Measurements from ENCODE around the gene HIVEP3. TPM values are rescaled to one million over a fixed set of nuclear protein-coding genes. Genes with fewer than 3 reads are reported as not detected.

Gene HIVEP3
- total and polyA plus RNA-seq, 2 donors (not counting 1 experiment from before 2014, with no cell fraction given): 2.0 to 5.1 TPM

- H3K4me2 ChIP-seq (replicated peaks; ENCODE audit: low read depth, low read length, poor library complexity, severe bottlenecking): no peak overlapping the region
- POLR2A ChIA-PET: no interaction called here
- H2AFZ ChIP-seq (ENCODE audit: insufficient read depth, low read depth, low read length, poor library complexity, severe bottlenecking): no peak overlapping the region
- no peak overlapping the region for H3K9ac ChIP-seq (ENCODE audit: low read length)
- peaks cover 0 to 13% (median 4%) of the 10 kb centered on the region in 3 donors for H3K9me3 ChIP-seq (ENCODE audit: control extremely low read depth in 1 of 3, control insufficient read depth in 2 of 3, insufficient read depth in 1 of 3, low read length in 2 of 3)
- ATAC-seq (ENCODE audit: low read depth): no peak
- Mint-ChIP-seq H3K27me3 (no peaks in the 10 kb centered on the region), H3K4me3 (no peak overlapping the region), H3K27ac (peak overlapping the region; percentile 23), H3K4me1 (peaks cover 62% of the 10 kb centered on the region), H3K9me3 (ENCODE audit: insufficient read depth) (no peaks in the 10 kb centered on the region)
- CTCF ChIA-PET: no interaction called here
- 95% methylated on average over 10 of the region's 11 CpGs for WGBS (ENCODE audit: insufficient coverage)
- intact Hi-C loops (cut with micrococcal nuclease): no loop called here
- H4K20me1 ChIP-seq (ENCODE audit: control insufficient read depth, insufficient read depth, low read length, poor library complexity, severe bottlenecking): no peaks in the 10 kb centered on the region
- H3K36me3 ChIP-seq (replicated peaks in 1 of 2; ENCODE audit: control extremely low read depth in 1 of 2, control insufficient read depth in 1 of 2, extremely low read depth in 1 of 2, insufficient read depth in 2 of 2, low read length in 1 of 2): no peaks in the 10 kb centered on the region
- no peak overlapping the region for H3K4me3 ChIP-seq (ENCODE audit: control extremely low read depth in 1 of 5, extremely low read depth in 1 of 5, insufficient read depth in 1 of 5, low read depth in 2 of 5, low read length in 4 of 5)
- H3K27me3 ChIP-seq (replicated peaks in 1 of 4; ENCODE audit: control extremely low read depth in 1 of 4, control insufficient read depth in 3 of 4, insufficient read depth in 4 of 4, low read length in 3 of 4): no peaks in the 10 kb centered on the region
- H3K27ac ChIP-seq (ENCODE audit: low read length in 2 of 2): no peak overlapping the region
- no peaks in the 10 kb centered on the region for H3K79me2 ChIP-seq (ENCODE audit: control insufficient read depth, insufficient read depth, low read length)
- no peak for DNase-seq
- TF ChIP-seq EZH2 (IDR thresholded peaks at IDR 0.05; ENCODE audit: borderline replicate concordance, insufficient read depth, low read depth, low read length, poor library complexity, severe bottlenecking) (no peak), CTCF (IDR thresholded peaks at IDR 0.05) (no peak)
- peaks cover 26 to 41% of the 10 kb centered on the region in 2 donors for H3K4me1 ChIP-seq (ENCODE audit: control insufficient read depth in 2 of 2, insufficient read depth in 2 of 2, low read length in 2 of 2)
These were observed 184.3 kb downstream of the HIVEP3 start for GRCh38 chr1:41734201-41734970.

- Histone ChIP-seq H4K20me1 (ENCODE audit: control insufficient read depth, insufficient read depth, low read length, poor library complexity, severe bottlenecking) (no peaks in the 10 kb centered on the region), H3K9me3 (ENCODE audit: control extremely low read depth in 1 of 3, control insufficient read depth in 2 of 3, insufficient read depth in 1 of 3, low read length in 2 of 3) (peaks cover 0 to 13% (median 4%) of the 10 kb centered on the region in 3 donors), H3K4me2 (replicated peaks; ENCODE audit: low read depth, low read length, poor library complexity, severe bottlenecking) (no peak overlapping the region), H3K9ac (ENCODE audit: low read length) (no peak overlapping the region), H3K79me2 (ENCODE audit: control insufficient read depth, insufficient read depth, low read length) (no peaks in the 10 kb centered on the region), H3K27me3 (replicated peaks in 1 of 4; ENCODE audit: control extremely low read depth in 1 of 4, control insufficient read depth in 3 of 4, insufficient read depth in 4 of 4, low read length in 3 of 4) (no peaks in the 10 kb centered on the region), H3K36me3 (replicated peaks in 1 of 2; ENCODE audit: control extremely low read depth in 1 of 2, control insufficient read depth in 1 of 2, extremely low read depth in 1 of 2, insufficient read depth in 2 of 2, low read length in 1 of 2) (no peaks in the 10 kb centered on the region), H3K27ac (ENCODE audit: low read length in 2 of 2) (no peak overlapping the region), H3K4me1 (ENCODE audit: control insufficient read depth in 2 of 2, insufficient read depth in 2 of 2, low read length in 2 of 2) (peaks cover 26 to 41% of the 10 kb centered on the region in 2 donors), H3K4me3 (ENCODE audit: control extremely low read depth in 1 of 5, extremely low read depth in 1 of 5, insufficient read depth in 1 of 5, low read depth in 2 of 5, low read length in 4 of 5) (no peak overlapping the region), H2AFZ (ENCODE audit: insufficient read depth, low read depth, low read length, poor library complexity, severe bottlenecking) (no peak overlapping the region)
- ChIA-PET CTCF (no interaction called here), POLR2A (no interaction called here)
- no peak overlapping the region for H3K4me3 Mint-ChIP-seq
- ATAC-seq (ENCODE audit: low read depth) (no peak), DNase-seq (no peak)
- TF ChIP-seq CTCF (IDR thresholded peaks at IDR 0.05): no peak
- TF ChIP-seq EZH2 (IDR thresholded peaks at IDR 0.05; ENCODE audit: borderline replicate concordance, insufficient read depth, low read depth, low read length, poor library complexity, severe bottlenecking): no peak
- no peaks in the 10 kb centered on the region for H3K27me3 Mint-ChIP-seq
- intact Hi-C loops (cut with micrococcal nuclease): no loop called here
- 89% methylated on average over 2 of the region's 2 CpGs for WGBS (ENCODE audit: insufficient coverage)
- no peak overlapping the region for H3K27ac Mint-ChIP-seq
- H3K9me3 Mint-ChIP-seq (ENCODE audit: insufficient read depth): no peaks in the 10 kb centered on the region
- H3K4me1 Mint-ChIP-seq: peaks cover 62% of the 10 kb centered on the region
These were observed 185.0 kb downstream of the HIVEP3 start for GRCh38 chr1:41733725-41734124.
